HG03095 (cell line): ENCODE measurements around the gene MYO16.
"Not testable (repeated sequence)": the region's sequence is repeated elsewhere in the genome, so short reads cannot be mapped to it uniquely, and the experiment has no call there.

Experiments used
- ATAC-seq: cut with Tn5 transposase; IDR thresholded peaks from one replicate; pipeline ENCODE4 v1.9.1; 2021; ENCODE audit warnings: moderate library complexity; ENCODE audit not compliant: unreplicated experiment

Gene MYO16

DNA sequence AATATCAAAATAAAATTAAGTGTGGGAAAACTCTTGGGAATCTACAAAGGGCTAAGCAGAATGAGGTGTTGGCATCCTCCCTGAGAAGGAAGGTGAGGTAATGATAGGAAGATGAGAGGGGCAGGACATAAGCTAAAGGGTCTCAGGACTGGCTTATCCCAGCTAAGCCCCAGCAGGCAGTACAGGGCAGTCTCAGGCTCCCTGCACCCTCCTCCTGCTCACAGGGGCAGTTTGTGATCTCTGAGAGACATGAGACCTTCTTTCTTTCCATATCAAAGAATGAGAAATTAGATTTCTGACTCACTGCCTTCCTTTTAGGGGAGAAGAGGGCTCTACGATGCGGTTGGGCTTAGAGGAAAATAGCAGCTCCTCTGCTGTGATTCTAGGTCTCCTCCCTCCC lies 586.0 kb downstream of the MYO16 start:
- ATAC-seq, result no peak

GRCh38 chr13:109217510-109217909 lies 588.1 kb downstream of the MYO16 start:
- ATAC-seq, result not testable (repeated sequence)

DNA sequence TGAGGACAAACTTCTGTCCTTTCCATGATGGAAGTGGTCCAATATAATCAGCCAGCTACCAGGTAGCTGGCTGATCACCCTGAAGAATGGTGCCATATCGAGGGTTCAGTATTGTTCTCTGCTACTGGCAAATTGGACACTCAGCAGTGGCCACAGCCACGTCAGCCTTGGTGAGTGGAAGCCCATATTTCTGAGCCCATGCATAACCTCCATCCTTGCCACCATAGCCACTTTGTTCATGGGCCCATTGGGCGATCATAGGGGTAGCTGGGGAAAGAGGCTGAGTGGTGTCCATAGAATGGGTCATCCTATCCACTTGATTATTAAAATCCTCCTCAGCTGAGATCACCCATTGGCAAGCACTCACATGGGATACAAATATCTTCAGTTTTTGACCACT lies 591.2 kb downstream of the MYO16 start:
- no peak for ATAC-seq

DNA sequence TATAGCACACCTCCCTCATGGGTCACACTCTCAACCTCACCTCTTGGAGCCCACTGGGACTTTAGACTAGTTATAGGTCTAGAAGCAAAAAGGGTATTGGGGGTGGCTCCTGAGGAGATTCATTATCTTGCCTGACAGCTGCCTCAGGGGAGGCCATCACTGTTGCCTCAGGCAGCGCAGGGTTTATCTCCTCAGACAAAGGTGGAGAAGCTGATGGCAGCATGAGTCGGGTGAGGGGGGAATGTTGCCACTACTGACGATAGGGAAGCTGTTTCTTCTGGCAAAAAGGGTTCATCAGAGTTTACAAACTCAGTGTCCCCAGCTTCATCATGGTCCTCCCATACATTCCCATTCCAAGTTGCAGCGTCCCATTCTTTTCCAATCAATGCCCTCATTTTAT lies 594.6 kb downstream of the MYO16 start:
- ATAC-seq, result no peak

- no peak for ATAC-seq
Observed at GRCh38 chr13:109226631-109227030, 597.2 kb downstream of the MYO16 start.

DNA sequence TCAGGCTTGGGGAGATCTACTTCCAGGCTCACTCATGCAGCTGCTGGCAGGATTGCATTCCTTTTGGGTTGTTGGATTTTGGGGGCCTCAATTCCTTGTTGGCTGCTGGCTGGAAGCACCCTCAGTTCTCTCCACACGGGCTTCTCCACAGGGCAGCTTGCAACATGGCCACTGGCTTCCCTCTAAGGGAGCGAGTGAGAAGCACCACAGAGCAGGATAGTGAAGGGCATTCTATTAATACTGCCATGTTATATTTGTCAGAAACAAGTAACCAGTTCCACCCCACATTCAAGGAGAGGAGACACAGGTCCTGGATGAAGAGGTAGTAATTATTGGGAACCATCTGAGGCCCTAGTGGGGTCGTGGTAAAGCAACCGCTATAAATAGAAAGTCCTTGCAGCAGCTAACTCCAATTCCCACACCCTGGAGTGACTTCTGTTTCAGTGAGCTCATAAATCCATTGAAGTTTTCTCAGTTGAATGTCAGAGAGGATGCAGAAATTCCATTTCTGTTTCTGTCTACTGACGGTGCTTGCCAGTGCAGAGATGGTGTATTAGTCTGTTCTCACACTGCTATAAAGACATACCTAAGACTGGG lies 598.0 kb downstream of the MYO16 start:
- ATAC-seq, result no peak

- no peak for ATAC-seq
Observed at GRCh38 chr13:109228211-109228610, 598.8 kb downstream of the MYO16 start.

DNA sequence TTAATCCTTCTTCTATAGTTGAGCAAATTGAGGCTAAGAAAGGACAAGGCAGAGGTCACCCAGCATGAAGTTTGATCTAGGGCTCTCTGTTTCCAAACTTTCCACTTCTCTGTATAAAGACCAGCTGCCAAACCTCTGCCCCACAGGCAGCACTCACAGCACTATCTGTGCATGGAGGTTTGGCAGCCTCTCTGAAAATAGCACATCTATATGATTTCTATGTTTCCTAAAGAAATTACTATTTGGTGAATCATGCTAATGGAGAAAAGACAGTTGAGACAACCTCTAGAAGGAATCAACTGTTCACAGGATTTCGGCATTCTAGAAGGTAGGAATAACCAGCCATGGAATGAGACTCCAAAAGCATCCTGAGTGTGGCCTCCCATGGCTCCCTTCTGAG lies 602.5 kb downstream of the MYO16 start:
- ATAC-seq, result no peak

DNA sequence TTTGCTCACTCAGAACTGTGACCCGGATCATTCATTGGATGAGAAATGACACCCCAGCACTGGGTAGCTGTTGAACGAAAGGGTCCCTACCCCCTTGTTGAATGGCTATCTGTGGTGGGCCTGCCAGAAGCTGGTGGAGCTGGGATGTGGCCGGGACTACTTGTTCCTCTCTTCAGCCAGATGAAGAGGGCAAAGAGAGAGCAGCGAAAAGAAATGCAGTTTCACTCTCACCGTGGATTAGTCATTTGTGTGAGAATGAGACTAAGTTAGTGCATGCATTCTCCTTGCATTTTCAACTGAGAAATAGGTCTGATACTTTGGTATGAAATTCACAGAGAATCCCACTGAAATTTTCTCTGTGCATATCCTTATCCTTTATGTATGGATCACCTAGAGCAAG lies 603.9 kb downstream of the MYO16 start:
- ATAC-seq, result no peak

- ATAC-seq, result no peak
Observed at GRCh38 chr13:109235901-109236300, 606.5 kb downstream of the MYO16 start.

DNA sequence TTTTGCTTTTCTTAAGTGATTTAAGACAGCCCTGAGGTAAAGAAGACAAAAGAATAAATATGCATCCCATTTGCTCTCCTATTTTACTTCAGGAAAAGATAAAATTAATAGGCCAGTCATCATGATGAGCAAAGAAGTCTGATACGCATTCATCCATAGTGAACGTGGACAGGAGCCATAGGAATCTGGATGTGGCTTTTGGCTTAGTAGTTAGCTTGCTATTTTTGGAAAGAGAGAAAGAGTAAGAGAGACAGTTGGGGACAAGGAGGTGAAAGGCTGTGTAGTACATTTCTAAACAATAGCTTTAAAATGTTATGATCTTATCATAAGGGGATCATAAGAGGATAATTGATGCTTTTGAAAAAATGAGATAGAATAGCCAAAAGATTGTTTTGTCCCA lies 611.7 kb downstream of the MYO16 start:
- ATAC-seq, result no peak

GRCh38 chr13:109243311-109243951 lies 614.0 kb downstream of the MYO16 start:
- no peak for ATAC-seq

DNA sequence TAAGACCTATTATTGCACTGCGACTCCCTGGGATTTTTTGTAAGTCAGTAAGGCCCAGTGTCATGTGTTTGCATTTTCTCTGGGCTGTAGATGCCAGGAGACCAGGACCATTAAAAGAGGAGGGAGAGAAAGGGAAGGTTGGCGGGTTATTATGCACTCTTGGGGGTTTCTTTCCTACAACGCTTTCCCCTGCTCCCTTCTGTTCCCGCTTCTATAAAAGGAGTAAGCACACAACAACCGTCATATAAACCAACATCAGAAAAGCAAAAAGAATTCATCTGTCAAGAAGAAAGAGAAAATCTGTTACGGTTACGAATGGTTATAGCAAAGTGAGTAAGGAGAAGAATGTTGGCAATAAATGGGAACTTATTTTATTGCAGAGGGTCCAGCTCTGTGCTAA lies 615.2 kb downstream of the MYO16 start:
- ATAC-seq, result no peak

DNA sequence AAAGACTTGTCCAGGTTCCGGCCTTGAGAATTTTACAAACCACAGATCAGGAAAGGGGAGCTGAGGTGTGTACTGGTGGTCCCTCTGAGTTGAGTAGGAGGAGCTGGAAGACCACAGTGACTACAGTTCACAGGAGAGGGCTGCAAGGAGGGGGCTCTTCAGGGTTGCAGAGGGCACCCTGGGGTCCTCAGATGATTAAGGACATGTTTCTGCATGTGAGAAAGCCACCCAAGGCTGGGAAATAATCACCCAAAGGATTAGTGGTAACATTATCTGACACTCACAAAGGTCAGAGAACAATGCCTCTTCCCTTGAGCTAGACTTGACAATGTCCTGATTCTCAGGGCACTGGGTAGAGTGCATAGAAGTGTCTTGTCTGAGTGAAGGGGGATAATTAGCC lies 616.6 kb downstream of the MYO16 start:
- no peak for ATAC-seq

DNA sequence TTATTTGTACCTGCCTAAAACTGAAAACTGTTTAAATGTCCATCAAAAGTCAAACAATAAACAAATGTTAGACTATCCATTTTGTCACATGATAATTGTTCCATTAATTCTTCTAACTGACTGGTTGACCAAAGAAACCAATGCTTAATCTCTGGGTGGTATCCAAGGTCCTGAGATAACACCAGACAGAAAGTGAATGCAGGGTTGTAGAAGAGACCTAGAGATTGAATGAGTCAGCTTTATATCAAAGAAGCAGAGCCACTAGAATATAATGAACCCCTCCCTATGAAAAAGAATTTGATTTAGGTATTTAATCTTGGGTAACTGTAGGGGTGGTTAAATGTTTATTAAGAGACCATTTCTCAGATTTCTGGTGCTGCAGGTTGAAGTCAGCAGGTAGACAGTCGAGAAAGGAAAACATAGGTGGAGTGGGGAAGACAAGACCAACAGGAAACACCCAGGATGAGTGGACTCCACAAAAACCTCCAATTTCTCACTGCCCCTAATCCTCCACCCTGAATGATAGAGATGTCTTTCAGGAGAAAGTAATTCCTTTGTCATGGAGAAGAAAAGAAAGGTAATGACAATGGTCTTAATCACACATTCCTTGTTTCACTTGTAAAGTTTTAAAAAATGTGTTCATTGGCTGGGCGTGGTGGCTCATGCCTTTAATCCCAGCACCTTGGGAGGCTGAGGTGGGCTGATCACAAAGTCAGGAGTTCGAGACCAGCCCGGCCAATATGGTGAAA lies 620.5 kb downstream of the MYO16 start:
- no peak for ATAC-seq

GRCh38 chr13:109251956-109252355 lies 622.5 kb downstream of the MYO16 start:
- ATAC-seq, result no peak

DNA sequence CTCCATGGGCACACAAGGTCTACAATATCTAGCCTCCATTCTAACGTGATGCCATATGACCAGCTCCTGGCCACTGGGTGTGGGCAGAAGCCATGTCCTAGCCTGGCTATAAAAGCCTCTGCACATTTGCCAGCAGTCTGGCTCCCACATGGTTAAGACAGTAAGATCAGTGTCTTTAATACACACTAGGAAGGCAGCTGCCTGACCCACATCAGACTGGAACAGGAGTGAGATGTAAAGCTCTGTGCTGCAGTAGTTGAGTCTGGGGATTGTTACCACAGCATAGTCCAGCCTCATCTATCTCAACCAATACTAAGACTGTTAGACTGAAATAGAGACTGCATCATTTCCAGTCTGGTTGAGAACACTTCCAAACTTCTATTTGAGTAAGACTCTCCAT lies 623.9 kb downstream of the MYO16 start:
- ATAC-seq, result no peak

- ATAC-seq, result no peak
Observed at GRCh38 chr13:109254274-109254673, 624.9 kb downstream of the MYO16 start.

DNA sequence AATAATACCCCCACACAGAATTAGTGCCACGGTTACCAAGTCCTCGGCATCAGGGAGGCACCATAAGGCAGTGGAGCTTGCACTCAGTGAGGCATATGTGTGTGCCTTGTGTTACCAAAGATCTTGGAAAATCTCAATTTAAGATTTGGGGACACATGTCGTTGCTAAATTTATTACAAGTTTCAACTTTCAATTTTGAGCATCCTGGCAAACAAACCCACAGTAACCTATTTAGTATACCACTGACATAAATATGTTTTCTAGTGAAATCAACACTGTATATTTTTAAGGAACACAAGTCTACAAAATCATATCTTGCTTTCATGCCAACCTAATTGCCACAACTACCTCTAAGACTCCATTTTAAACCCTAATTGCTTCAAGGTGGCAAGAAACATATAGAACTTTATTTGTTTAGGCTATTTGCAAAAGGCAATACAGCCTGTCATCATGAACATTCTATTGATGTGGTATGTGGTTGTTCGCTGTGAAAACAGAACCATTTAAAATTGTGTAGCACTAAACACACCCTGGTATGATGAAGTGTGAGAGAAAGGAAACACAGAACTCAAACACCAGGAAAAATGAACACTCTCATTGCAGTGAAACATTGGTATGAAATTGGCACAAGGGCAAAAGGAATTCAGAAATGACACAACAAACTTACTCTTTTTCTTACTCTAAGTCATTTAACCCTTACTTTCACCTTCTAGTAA lies 625.9 kb downstream of the MYO16 start:
- no peak for ATAC-seq

GRCh38 chr13:109256866-109257760 lies 627.7 kb downstream of the MYO16 start:
- no peak for ATAC-seq
